Measurements from ENCODE around the gene CDC42EP1. TPM values are rescaled to one million over a fixed set of nuclear protein-coding genes. Genes with fewer than 3 reads are reported as not detected.

Gene CDC42EP1
- total RNA-seq = 10 to 100 TPM; 19.0 to 37.7 (median 27.4) TPM

GRCh38 chr22:37559901-37560607, at the start of gene CDC42EP1:
TSS of gene CDC42EP1 (plus strand) at chr22:37560480. CDS start at chr22:37566350, 5,870 bp downstream.
- ATAC-seq = peak; percentile 68
- Histone ChIP-seq H3K36me3 (no peaks in the 10 kb centered on the region), H3K4me1 (peaks cover 0 to 57% (median 31%) of the 10 kb centered on the region in 3 donors), H3K27ac (peak within 1 kb of the TSS; percentile 78 to 99 (median 92)), H3K27me3 (peaks cover 31% of the 10 kb centered on the region), H3K9me3 (no peaks in the 10 kb centered on the region), H3K4me3 (peak within 1 kb of the TSS; percentile 64 to 73)
- TF ChIP-seq POLR2AphosphoS5 (IDR thresholded peaks at IDR 0.05) (peak; percentile 44), POLR2A (IDR thresholded peaks at IDR 0.05) (peak; percentile 48 to 78), CTCF (IDR thresholded peaks at IDR 0.05) (no peak)
- WGBS, 2 donors (ENCODE audit: low coverage in 1 of 2) = 23 to 24% methylated on average over 4 to 5 of the region's 76 CpGs

DNA sequence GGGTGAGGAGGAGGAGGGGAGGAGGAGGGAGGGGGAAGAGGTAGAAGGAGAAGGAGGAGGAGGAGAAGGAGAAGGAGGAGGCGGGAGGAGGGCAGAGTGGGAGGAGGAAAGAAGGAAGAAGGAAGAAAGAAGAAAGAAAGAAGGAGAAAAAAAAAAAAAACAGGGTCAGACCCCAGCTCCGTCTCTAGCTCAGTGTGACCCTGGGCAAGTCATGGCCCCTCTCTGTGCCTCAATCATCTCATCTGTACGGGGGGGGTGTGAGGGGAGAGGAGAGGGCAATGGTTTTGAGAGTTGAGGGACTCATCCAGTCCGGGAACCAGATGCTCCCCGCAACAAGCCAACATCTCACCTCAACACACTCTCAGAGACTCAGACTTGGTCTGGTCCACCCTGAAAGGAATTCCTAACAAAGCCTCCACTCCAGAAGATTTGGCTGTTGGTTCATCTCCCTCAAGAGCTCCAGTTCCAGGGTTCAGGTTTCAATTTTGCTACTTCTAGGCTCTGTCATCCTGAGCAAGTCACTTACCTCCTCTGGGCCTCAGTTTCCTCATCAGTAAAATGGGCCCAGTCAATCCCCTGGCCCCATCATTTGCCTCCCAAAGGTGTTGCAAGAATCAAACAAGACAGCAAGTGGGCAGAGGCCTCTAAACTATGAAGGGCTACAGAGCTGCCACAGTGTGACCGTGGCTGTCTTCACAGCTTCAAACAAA, 48.7 kb upstream of the CDC42EP1 start:
- ATAC-seq = no peak
- peak overlapping the region in 3 of 4 donors; percentile 8 to 38 (median 37) for H3K27ac ChIP-seq
- H3K4me1 ChIP-seq = peaks cover 0 to 42% (median 11%) of the 10 kb centered on the region in 3 donors
- TF ChIP-seq CTCF (IDR thresholded peaks at IDR 0.05) (no peak), EP300 (IDR thresholded peaks at IDR 0.05) (no peak), POLR2A (IDR thresholded peaks at IDR 0.05) (no peak), POLR2AphosphoS5 (IDR thresholded peaks at IDR 0.05) (no peak)
- 93 to 96% methylated on average over 2 to 3 of the region's 6 CpGs for WGBS, 2 donors (ENCODE audit: low coverage in 1 of 2)
- H3K27me3 ChIP-seq = peaks cover 67% of the 10 kb centered on the region
- no peak overlapping the region for H3K4me3 ChIP-seq
- H3K36me3 ChIP-seq = peaks cover 0 to 9% of the 10 kb centered on the region in 2 donors
- no peaks in the 10 kb centered on the region for H3K9me3 ChIP-seq

DNA sequence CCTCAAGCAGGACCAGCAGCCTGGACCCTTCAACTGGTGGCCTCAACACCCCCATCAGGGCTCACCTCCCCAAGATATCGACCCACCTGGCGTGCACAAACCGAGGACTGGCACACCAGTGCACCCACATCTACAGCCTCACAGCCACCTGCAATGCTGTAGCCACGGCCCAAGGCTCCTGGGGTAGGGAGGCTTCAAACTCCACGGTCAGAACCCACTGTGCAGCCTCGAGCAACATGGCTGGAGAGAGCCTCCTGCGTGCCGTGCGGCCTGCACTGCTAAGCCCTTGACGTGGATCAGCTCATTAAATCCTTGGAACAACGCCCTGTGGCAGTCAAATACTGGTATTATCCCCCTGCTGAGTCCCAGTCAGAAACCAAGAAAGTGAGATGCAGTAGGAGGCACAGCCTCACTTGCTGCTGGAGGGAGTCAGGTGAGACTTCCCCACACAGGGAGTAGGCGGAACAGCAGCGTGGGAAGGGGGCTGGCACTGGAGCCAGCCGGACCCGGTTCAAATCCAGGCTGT, 45.7 kb upstream of the CDC42EP1 start:
- TF ChIP-seq CTCF (IDR thresholded peaks at IDR 0.05) = no peak
- no peak for TF ChIP-seq EP300 (IDR thresholded peaks at IDR 0.05)
- no peak for TF ChIP-seq POLR2A (IDR thresholded peaks at IDR 0.05)
- TF ChIP-seq POLR2AphosphoS5 (IDR thresholded peaks at IDR 0.05) = no peak
- Histone ChIP-seq H3K9me3 (no peaks in the 10 kb centered on the region), H3K4me1 (peaks cover 0 to 39% (median 11%) of the 10 kb centered on the region in 3 donors), H3K27me3 (peaks cover 69% of the 10 kb centered on the region), H3K27ac (no peak overlapping the region), H3K4me3 (no peak overlapping the region), H3K36me3 (peaks cover 0 to 6% of the 10 kb centered on the region in 2 donors)
- 73% methylated on average over 2 of the region's 15 CpGs; no CpG with 5 or more reads in 1 of the 2 donors for WGBS, 2 donors (ENCODE audit: low coverage in 1 of 2)
- no peak for ATAC-seq

DNA sequence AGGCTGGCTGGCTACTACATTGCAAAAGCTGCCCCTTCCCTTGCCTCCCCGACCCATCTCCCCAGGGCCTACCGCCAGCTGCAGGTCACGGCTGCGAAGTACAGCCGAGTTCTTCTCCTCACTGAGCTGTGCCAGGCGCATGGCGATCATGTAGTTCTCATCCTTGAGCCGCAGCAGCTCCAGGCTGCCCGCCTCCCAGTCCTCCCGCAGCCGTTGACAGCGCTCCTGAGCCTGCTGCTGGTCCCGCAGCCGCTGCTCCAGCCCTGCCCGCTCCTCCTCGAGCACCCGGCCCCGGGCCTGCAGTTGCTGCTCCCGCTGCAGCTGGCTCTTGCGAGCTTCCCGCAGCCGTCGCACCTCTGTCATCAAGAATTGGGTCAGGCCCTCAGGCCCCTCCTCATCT, 44.4 kb upstream of the CDC42EP1 start:
- H3K27ac ChIP-seq = no peak overlapping the region
- H3K36me3 ChIP-seq = peaks cover 0 to 6% of the 10 kb centered on the region in 2 donors
- TF ChIP-seq EP300 (IDR thresholded peaks at IDR 0.05) = no peak
- no peak for TF ChIP-seq POLR2AphosphoS5 (IDR thresholded peaks at IDR 0.05)
- TF ChIP-seq CTCF (IDR thresholded peaks at IDR 0.05) = no peak
- TF ChIP-seq POLR2A (IDR thresholded peaks at IDR 0.05) = no peak
- no CpG with 5 or more reads among the region's 23 CpGs for WGBS, 2 donors (ENCODE audit: low coverage in 1 of 2)
- no peaks in the 10 kb centered on the region for H3K9me3 ChIP-seq
- no peak overlapping the region for H3K4me3 ChIP-seq
- H3K27me3 ChIP-seq = peaks cover 72% of the 10 kb centered on the region
- no peak for ATAC-seq
- peaks cover 0 to 38% (median 10%) of the 10 kb centered on the region in 3 donors for H3K4me1 ChIP-seq

All from gastroesophageal sphincter (tissue), 4 donors.